CD4-positive, alpha-beta T cell treated with Interleukin-2 at 100 ng/mL for 4 hours (primary cell): ENCODE measurements around the gene HSDL1.

Source experiments
- DNase-seq: peaks from one replicate; pipeline ENCODE4 v3.0.0-alpha.2; 2020; ENCODE audit warnings: low spot score

The HSDL1 gene

GRCh38 chr16:84107921-84108320 is 37.1 kb downstream of the HSDL1 start:
- DNase-seq, result no peak

GRCh38 chr16:84105948-84106740 is 38.8 kb downstream of the HSDL1 start:
- no peak for DNase-seq

- no peak for DNase-seq
Measured at GRCh38 chr16:84105301-84105815, 39.6 kb downstream of the HSDL1 start.

- DNase-seq, result no peak
Measured at GRCh38 chr16:84104231-84104630, 40.7 kb downstream of the HSDL1 start.

- DNase-seq, result no peak
Measured at GRCh38 chr16:84103678-84104077, 41.3 kb downstream of the HSDL1 start.

GRCh38 chr16:84098939-84099338 is 46.0 kb downstream of the HSDL1 start:
- no peak for DNase-seq

- no peak for DNase-seq
Measured at GRCh38 chr16:84096447-84097005, 48.5 kb downstream of the HSDL1 start.

- DNase-seq, result no peak
Measured at GRCh38 chr16:84095466-84095865, 49.5 kb downstream of the HSDL1 start.

GRCh38 chr16:84093879-84094270 is 51.1 kb downstream of the HSDL1 start:
- no peak for DNase-seq

- no peak for DNase-seq
Measured at GRCh38 chr16:84093120-84093878, 51.7 kb downstream of the HSDL1 start.

- no peak for DNase-seq
Measured at GRCh38 chr16:84091460-84091859, 53.5 kb downstream of the HSDL1 start.

- DNase-seq, result no peak
Measured at GRCh38 chr16:84090211-84090610, 54.8 kb downstream of the HSDL1 start.

GRCh38 chr16:84088695-84089395 is 56.1 kb downstream of the HSDL1 start:
- peak; percentile 33 for DNase-seq

- no peak for DNase-seq
Measured at GRCh38 chr16:84087466-84088151, 57.4 kb downstream of the HSDL1 start.

GRCh38 chr16:84087001-84087400 is 58.0 kb downstream of the HSDL1 start:
- no peak for DNase-seq

- DNase-seq, result no peak
Measured at GRCh38 chr16:84086341-84086740, 58.6 kb downstream of the HSDL1 start.

GRCh38 chr16:84085773-84086172 is 59.2 kb downstream of the HSDL1 start:
- no peak for DNase-seq

- DNase-seq, result no peak
Measured at GRCh38 chr16:84085271-84085667, 59.7 kb downstream of the HSDL1 start.

- DNase-seq, result peak; percentile 73
Measured at GRCh38 chr16:84084570-84085270, 60.3 kb downstream of the HSDL1 start.

- DNase-seq, result no peak
Measured at GRCh38 chr16:84082835-84083569, 62.0 kb downstream of the HSDL1 start.
